ENCODE data around the gene RIT2.

- TF ChIP-seq POLR2AphosphoS5 (IDR thresholded peaks at IDR 0.05) (no peak), CTCF (IDR thresholded peaks at IDR 0.05) (no peak)
Measured at GRCh38 chr18:43046322-43046721, 69.2 kb downstream of the RIT2 start.
